Measurements from ENCODE around the gene ADAMTS12. TPM values are rescaled to one million over a fixed set of nuclear protein-coding genes. Genes with fewer than 3 reads are reported as not detected.
A peak's percentile ranks its signal among the peaks of the same experiment; 100 is the strongest.

Gene ADAMTS12
- polyA plus RNA-seq, 3 donors = not detected

DNA sequence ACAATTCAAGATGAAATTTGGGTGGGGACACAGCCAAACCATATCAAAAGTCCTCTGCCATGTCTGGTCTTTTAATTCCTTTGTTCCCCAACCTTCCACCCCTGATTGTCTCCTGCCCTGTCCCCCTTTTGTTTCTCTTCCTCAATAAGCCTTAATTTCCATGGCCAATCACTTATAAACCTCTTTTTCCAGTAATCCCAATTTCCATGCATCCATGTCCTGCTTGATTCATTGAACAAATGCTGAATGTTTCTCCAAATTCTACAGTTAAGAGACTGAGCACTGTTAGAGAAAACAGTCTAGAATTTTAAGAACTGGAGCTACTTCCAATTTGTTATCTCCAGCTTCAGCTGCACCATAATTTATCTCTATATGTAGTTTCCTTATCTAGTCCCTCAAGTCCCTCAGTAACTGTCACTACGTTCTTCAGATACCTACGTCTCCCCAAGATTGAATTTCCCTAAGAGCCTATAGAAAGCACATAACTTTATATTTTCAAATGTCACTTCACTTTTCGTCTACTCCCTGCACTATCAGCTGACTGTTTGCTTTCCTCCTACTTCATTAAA lies 416.8 kb downstream of the ADAMTS12 start:
- peaks cover 17% of the 10 kb centered on the region for H3K4me1 Mint-ChIP-seq
- Histone ChIP-seq H3K4me3 (replicated peaks in 1 of 3; ENCODE audit: low read depth in 2 of 3, low read length in 3 of 3) (no peak overlapping the region), H2AFZ (ENCODE audit: insufficient read depth, low read depth, low read length, poor library complexity, severe bottlenecking) (no peak overlapping the region), H3K27me3 (ENCODE audit: control insufficient read depth in 2 of 2, insufficient read depth in 2 of 2, low read length in 2 of 2) (no peaks in the 10 kb centered on the region), H3K36me3 (replicated peaks in 1 of 2; ENCODE audit: control insufficient read depth in 1 of 2, insufficient read depth in 2 of 2, low read length in 2 of 2) (peaks cover 7 to 48% of the 10 kb centered on the region in 2 donors), H3K79me2 (ENCODE audit: insufficient read depth, low read length) (no peaks in the 10 kb centered on the region), H3K9ac (ENCODE audit: insufficient read depth, low read length, poor library complexity, severe bottlenecking) (no peak overlapping the region), H3K4me1 (ENCODE audit: control insufficient read depth in 1 of 2, insufficient read depth in 2 of 2, low read length in 2 of 2) (peaks cover 7 to 12% of the 10 kb centered on the region in 2 donors), H3K9me3 (replicated peaks in 1 of 2; ENCODE audit: control insufficient read depth in 1 of 2, insufficient read depth in 1 of 2, low read length in 2 of 2) (peaks cover 13 to 20% of the 10 kb centered on the region in 2 donors), H4K20me1 (ENCODE audit: insufficient read depth, low read length) (no peaks in the 10 kb centered on the region), H3K4me2 (replicated peaks; ENCODE audit: extremely low read depth, low read length, poor library complexity, severe bottlenecking) (no peak overlapping the region), H3K27ac (ENCODE audit: low read depth in 1 of 2, low read length in 2 of 2) (peak overlapping the region in 1 of 2 donors; percentile 43)
- TF ChIP-seq, protein P1, sequence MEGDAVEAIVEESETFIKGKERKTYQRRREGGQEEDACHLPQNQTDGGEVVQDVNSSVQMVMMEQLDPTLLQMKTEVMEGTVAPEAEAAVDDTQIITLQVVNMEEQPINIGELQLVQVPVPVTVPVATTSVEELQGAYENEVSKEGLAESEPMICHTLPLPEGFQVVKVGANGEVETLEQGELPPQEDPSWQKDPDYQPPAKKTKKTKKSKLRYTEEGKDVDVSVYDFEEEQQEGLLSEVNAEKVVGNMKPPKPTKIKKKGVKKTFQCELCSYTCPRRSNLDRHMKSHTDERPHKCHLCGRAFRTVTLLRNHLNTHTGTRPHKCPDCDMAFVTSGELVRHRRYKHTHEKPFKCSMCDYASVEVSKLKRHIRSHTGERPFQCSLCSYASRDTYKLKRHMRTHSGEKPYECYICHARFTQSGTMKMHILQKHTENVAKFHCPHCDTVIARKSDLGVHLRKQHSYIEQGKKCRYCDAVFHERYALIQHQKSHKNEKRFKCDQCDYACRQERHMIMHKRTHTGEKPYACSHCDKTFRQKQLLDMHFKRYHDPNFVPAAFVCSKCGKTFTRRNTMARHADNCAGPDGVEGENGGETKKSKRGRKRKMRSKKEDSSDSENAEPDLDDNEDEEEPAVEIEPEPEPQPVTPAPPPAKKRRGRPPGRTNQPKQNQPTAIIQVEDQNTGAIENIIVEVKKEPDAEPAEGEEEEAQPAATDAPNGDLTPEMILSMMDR (IDR thresholded peaks at IDR 0.05) = no peak
- no peaks in the 10 kb centered on the region for H3K27me3 Mint-ChIP-seq (ENCODE audit: low read depth in 3 of 3)
- WGBS (ENCODE audit: insufficient coverage) = 100% methylated on average over 2 of the region's 3 CpGs
- intact Hi-C loops (cut with micrococcal nuclease) = no loop called here
- no peak for DNase-seq
- H3K27ac Mint-ChIP-seq = no peak overlapping the region
- peaks cover 56 to 68% of the 10 kb centered on the region in 2 donors for H3K36me3 Mint-ChIP-seq
- H3K4me3 Mint-ChIP-seq = no peak overlapping the region
- peaks cover 14 to 25% (median 25%) of the 10 kb centered on the region in 7 donors for H3K9me3 Mint-ChIP-seq

DNA sequence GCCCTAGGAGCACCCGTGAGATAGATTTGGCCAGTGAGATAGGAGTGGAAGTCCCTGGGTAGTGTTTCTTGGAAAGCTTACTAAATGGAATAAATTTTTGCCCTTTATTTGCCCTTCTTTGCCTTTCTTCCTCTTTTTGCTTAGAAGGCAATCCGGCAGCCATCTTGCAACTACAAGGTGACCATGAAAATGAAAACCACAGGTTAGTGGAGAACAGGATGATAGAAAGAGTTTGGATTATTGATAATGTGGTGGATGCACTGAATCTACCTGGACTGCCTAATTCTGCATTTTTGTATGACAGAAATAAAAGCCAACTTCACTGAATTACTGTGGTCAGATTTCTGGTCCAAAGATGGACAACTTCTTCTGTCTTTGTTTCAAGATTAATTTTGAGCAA lies 417.8 kb downstream of the ADAMTS12 start:
- H3K4me1 ChIP-seq (ENCODE audit: control insufficient read depth in 1 of 2, insufficient read depth in 2 of 2, low read length in 2 of 2) = peaks cover 7 to 12% of the 10 kb centered on the region in 2 donors
- no peak for DNase-seq
- no peaks in the 10 kb centered on the region for H4K20me1 ChIP-seq (ENCODE audit: insufficient read depth, low read length)
- no peak overlapping the region for H3K4me3 ChIP-seq (replicated peaks in 1 of 3; ENCODE audit: low read depth in 2 of 3, low read length in 3 of 3)
- no peak overlapping the region for H3K4me2 ChIP-seq (replicated peaks; ENCODE audit: extremely low read depth, low read length, poor library complexity, severe bottlenecking)
- no peaks in the 10 kb centered on the region for H3K27me3 ChIP-seq (ENCODE audit: control insufficient read depth in 2 of 2, insufficient read depth in 2 of 2, low read length in 2 of 2)
- no peak overlapping the region for H3K4me3 Mint-ChIP-seq
- H3K9ac ChIP-seq (ENCODE audit: insufficient read depth, low read length, poor library complexity, severe bottlenecking) = no peak overlapping the region
- no CpG with 5 or more reads among the region's 2 CpGs for WGBS (ENCODE audit: insufficient coverage)
- no peaks in the 10 kb centered on the region for H3K79me2 ChIP-seq (ENCODE audit: insufficient read depth, low read length)
- H3K36me3 ChIP-seq (replicated peaks in 1 of 2; ENCODE audit: control insufficient read depth in 1 of 2, insufficient read depth in 2 of 2, low read length in 2 of 2) = peaks cover 13 to 59% of the 10 kb centered on the region in 2 donors
- no peak overlapping the region for H2AFZ ChIP-seq (ENCODE audit: insufficient read depth, low read depth, low read length, poor library complexity, severe bottlenecking)
- no peak overlapping the region for H3K27ac Mint-ChIP-seq
- intact Hi-C loops (cut with micrococcal nuclease) = no loop called here
- H3K4me1 Mint-ChIP-seq = peaks cover 17% of the 10 kb centered on the region
- H3K9me3 Mint-ChIP-seq = peaks cover 14 to 25% (median 25%) of the 10 kb centered on the region in 7 donors
- H3K27me3 Mint-ChIP-seq (ENCODE audit: low read depth in 3 of 3) = no peaks in the 10 kb centered on the region
- H3K9me3 ChIP-seq (replicated peaks in 1 of 2; ENCODE audit: control insufficient read depth in 1 of 2, insufficient read depth in 1 of 2, low read length in 2 of 2) = peaks cover 13 to 20% of the 10 kb centered on the region in 2 donors
- H3K36me3 Mint-ChIP-seq = peaks cover 62 to 76% of the 10 kb centered on the region in 2 donors
- TF ChIP-seq, protein P1 (IDR thresholded peaks at IDR 0.05) = no peak
- H3K27ac ChIP-seq (ENCODE audit: low read depth in 1 of 2, low read length in 2 of 2) = no peak overlapping the region

Small RNAs within 50 kb of the gene (small RNA-seq; reads per million reads assigned to genes)
- not detected for gene RNU6-923P (ENCODE audit: insufficient read length, low read depth)

Other genes starting within 250 kb of the ADAMTS12 start
- not detected for gene RXFP3, start 44.4 kb upstream of the ADAMTS12 start, polyA plus RNA-seq
- gene SLC45A2, start 92.7 kb upstream of the ADAMTS12 start, polyA plus RNA-seq = not detected
- 1 to 10 TPM; 1.2 to 6.1 (median 4.8) TPM for gene AMACR, start 116.1 kb upstream of the ADAMTS12 start, polyA plus RNA-seq
- gene C1QTNF3, start 151.2 kb upstream of the ADAMTS12 start, polyA plus RNA-seq = 1 to 10 TPM in 1 of 3 donors, not detected in 2; 1.5 TPM

Measured in CD14-positive monocyte (primary cell).